Stimulated activated CD4-positive, alpha-beta T cell treated with anti-CD3 and anti-CD28 coated beads, Interleukin-4, amount 100 ng/mL, for 4 hours (primary cell): ENCODE data around the gene WWC2.

Source experiments
- DNase-seq, 2 experiments: peaks; one replicate each; pipeline ENCODE4 v3.0.0-alpha.2; 2020

Gene WWC2

GRCh38 chr4:183263787-183264386 is 164.8 kb downstream of the WWC2 start:
- no peak for DNase-seq

GRCh38 chr4:183264614-183265013 is 165.6 kb downstream of the WWC2 start:
- no peak for DNase-seq

GRCh38 chr4:183266371-183266770 is 167.3 kb downstream of the WWC2 start:
- DNase-seq = no peak

GRCh38 chr4:183268556-183268955 is 169.5 kb downstream of the WWC2 start:
- DNase-seq = no peak

GRCh38 chr4:183272384-183272783 is 173.3 kb downstream of the WWC2 start:
- no peak for DNase-seq

- no peak for DNase-seq
These were observed 177.0 kb downstream of the WWC2 start for GRCh38 chr4:183276106-183276505.

- DNase-seq = no peak
These were observed 185.3 kb downstream of the WWC2 start for GRCh38 chr4:183284258-183284785.

- no peak for DNase-seq
These were observed 185.9 kb downstream of the WWC2 start for GRCh38 chr4:183284965-183285364.

GRCh38 chr4:183285886-183286285 is 186.8 kb downstream of the WWC2 start:
- no peak for DNase-seq

- DNase-seq = no peak
These were observed 187.7 kb downstream of the WWC2 start for GRCh38 chr4:183286590-183287308.

- DNase-seq = no peak
These were observed 188.2 kb downstream of the WWC2 start for GRCh38 chr4:183287309-183287659.

GRCh38 chr4:183287677-183288076 is 188.6 kb downstream of the WWC2 start:
- no peak for DNase-seq

- no peak for DNase-seq
These were observed 189.9 kb downstream of the WWC2 start for GRCh38 chr4:183288955-183289354.

- DNase-seq = no peak
These were observed 190.6 kb downstream of the WWC2 start for GRCh38 chr4:183289688-183290087.

- no peak for DNase-seq
These were observed 192.0 kb downstream of the WWC2 start for GRCh38 chr4:183291070-183291469.

- DNase-seq = no peak
These were observed 196.7 kb downstream of the WWC2 start for GRCh38 chr4:183295711-183296110.

GRCh38 chr4:183297675-183298074 is 198.6 kb downstream of the WWC2 start:
- DNase-seq = no peak

- DNase-seq = no peak
These were observed 200.4 kb downstream of the WWC2 start for GRCh38 chr4:183299464-183299863.

- no peak for DNase-seq
These were observed 201.0 kb downstream of the WWC2 start for GRCh38 chr4:183300070-183300469.

- DNase-seq = no peak
These were observed 201.6 kb downstream of the WWC2 start for GRCh38 chr4:183300655-183301054.

GRCh38 chr4:183303301-183303700 is 204.2 kb downstream of the WWC2 start:
- DNase-seq = no peak

- DNase-seq = no peak
These were observed 205.0 kb downstream of the WWC2 start for GRCh38 chr4:183304067-183304466.

- DNase-seq = no peak
These were observed 205.5 kb downstream of the WWC2 start for GRCh38 chr4:183304538-183304937.

GRCh38 chr4:183306811-183307210 is 207.8 kb downstream of the WWC2 start:
- no peak for DNase-seq

GRCh38 chr4:183312841-183313240 is 213.8 kb downstream of the WWC2 start:
- no peak for DNase-seq
